Stimulated activated CD4-positive, alpha-beta T cell treated with anti-CD3 and anti-CD28 coated beads, Interleukin-1b, Interleukin-23, amount 100 ng/mL, for 4 hours (primary cell): Measurements from ENCODE around the gene SMIM9.

ENCODE experiments used
- DNase-seq, 2 donors: peaks; one replicate each; pipeline ENCODE4 v3.0.0-alpha.2; 2020; ENCODE audit warnings: low read depth in 2 of 2

The SMIM9 gene

DNA sequence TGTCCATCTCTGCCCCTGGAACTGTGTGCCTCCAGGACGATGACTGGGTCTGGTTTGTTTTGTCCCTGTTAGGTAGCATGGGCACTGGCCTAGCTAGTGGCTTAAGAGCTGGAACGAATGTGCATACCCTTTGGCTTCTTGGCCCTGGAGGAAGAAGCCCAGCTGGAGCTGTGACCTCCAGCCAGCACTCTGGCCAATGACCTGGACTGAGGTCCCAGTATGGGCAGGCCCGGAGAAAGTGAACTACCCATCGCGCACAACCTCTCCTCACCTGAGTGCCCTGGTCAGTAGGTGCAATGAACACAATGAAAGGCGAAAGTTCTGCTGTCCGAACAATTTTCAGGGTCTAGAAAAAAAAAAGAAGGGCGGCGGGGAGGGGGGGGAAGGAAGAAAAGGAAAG is 53.5 kb downstream of the SMIM9 start:
- no peak for DNase-seq

DNA sequence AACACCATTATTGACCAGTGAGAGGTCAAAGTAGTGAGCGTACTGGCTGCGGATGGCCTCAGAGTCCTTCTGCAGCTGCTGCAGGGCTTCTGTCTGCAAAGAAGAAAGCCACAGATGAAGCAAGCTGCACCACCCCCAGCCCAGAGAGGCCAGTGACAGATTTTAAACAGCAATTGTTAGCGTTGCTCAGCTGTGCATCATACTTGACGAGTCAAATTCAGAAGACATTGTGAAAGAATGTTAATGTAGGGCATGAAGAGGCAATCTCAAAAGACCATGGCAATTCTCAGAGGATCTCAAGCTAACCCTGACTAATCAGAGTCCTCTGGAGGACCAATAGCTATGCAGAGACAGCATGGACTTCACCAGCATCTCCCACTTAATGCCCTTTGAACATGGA is 55.2 kb downstream of the SMIM9 start:
- no peak for DNase-seq

DNA sequence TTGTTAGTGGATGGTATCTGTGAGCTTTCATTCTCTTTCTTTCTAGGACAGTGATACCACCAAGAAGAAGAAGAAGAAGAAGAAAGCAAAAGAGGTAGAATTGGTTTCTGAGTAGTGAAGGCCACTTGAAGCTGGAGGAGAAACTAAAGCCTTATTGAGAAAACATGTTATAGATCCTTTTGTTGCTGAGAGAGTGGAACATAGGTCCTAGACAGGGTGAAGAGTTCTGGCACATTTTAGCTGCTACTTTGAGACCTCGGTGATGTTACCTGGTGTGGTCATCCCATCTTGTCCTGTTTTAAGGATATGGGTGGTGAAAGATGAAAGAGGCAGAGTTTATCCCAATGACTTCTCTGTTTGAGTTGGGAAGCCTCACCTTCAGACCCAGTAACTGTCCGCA is 57.7 kb downstream of the SMIM9 start:
- no peak for DNase-seq

DNA sequence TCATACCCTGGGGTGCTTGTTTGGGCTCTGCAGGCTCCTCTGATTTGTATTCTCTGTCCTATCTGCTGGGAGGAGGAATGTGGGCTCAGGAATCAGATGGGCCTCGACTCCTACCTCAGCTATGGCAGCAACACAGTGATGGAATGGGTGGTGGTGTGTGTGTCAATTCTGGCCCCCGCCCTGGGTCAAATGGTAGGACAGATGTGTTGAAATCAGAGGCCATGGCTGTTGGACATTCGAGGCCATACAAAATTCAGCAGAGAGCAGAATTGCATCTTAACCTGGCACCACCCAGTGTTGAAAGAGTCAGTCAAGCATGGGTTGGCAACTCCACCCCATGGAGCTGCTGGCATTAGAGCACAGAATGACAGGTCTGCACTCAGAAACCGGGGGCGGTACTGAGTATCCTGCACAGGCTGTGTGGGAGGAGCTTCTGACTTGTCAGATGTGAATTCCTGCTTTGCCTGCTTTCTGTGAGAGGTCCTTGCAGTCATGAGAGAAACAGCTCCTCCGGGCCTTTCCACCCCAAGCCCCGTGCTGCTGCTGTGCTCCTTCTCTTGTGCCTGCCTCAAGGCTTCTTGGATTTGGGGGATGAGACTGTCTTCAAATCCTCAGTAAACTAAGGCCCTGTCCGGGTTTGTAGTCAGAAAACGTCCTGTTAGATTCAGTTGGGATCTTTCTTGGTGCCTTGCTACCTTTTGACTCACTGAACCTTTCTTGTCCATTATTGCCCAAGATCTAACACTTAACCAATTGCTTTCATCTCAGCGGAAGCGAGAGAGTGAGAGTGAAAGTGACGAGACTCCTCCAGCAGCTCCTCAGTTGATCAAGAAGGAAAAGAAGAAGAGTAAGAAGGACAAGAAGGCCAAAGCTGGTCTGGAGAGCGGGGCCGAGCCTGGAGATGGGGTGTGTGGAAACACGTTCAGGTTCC is 58.8 kb downstream of the SMIM9 start:
- peak in 1 of 2 donors; percentile 19 for DNase-seq

DNA sequence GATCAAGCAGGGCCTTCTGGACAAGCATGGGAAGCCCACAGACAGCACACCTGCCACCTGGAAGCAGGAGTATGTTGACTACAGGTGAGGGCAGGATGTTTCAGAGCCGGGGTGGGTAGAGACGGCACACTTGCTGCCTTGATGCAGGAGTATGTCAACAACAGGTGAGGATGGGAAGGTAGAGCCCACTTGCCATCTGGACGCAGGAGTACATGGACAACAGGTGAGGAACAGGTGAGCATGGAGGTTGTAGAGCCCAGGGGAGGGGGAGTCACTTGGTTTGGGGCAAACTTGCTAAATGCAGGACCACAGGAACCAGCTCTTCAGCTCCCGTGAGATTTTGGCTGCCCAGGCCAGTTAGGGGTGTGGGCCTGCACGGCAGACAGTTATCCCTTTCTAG is 59.8 kb downstream of the SMIM9 start:
- no peak for DNase-seq
